Naive B cell (primary cell): ENCODE data around the gene AZI2. TPM values are rescaled to one million over a fixed set of nuclear protein-coding genes. Genes with fewer than 3 reads are reported as not detected.

ENCODE experiments used
- ATAC-seq, 2 donors: fragments of 150-1000 bp; cut with Tn5 transposase; 2 replicates each; pipeline ENCODE4 v1.10.0; 2021; ENCODE audit warnings: low read depth in 2 of 2, mild to moderate bottlenecking in 2 of 2, moderate library complexity in 2 of 2
- DNase-seq: peaks from one replicate; pipeline ENCODE4 v3.0.0; 2022
- H3K27ac Mint-ChIP-seq, 6 donors: one replicate each; pipeline ENCODE4 v1.8.0; 2020 to 2022; ENCODE audit warnings: mild to moderate bottlenecking in 6 of 6, mixed read lengths in 6 of 6, moderate library complexity in 5 of 6, inconsistent platforms in 2 of 6
- H3K27me3 Mint-ChIP-seq, 3 donors: one replicate each; pipeline ENCODE4 v1.8.0; 2021 to 2022; ENCODE audit warnings: mixed read lengths in 3 of 3, mild to moderate bottlenecking in 1 of 3
- H3K36me3 Mint-ChIP-seq, 2 donors: one replicate each; pipeline ENCODE4 v1.8.0; 2020 to 2022; ENCODE audit warnings: mixed read lengths in 2 of 2, inconsistent platforms in 1 of 2, mild to moderate bottlenecking in 1 of 2
- H3K4me1 Mint-ChIP-seq, 3 donors: one replicate each; pipeline ENCODE4 v1.8.0; 2020 to 2022; ENCODE audit warnings: mixed read lengths in 3 of 3, inconsistent platforms in 1 of 3, mild to moderate bottlenecking in 1 of 3, moderate library complexity in 1 of 3
- H3K4me3 Mint-ChIP-seq, 8 donors: one replicate each; pipeline ENCODE4 v1.8.0; 2020 to 2022; ENCODE audit warnings: mild to moderate bottlenecking in 8 of 8, mixed read lengths in 8 of 8, moderate library complexity in 8 of 8, inconsistent platforms in 2 of 8
- H3K9me3 Mint-ChIP-seq, 7 donors: one replicate each; pipeline ENCODE4 v1.8.0; 2020 to 2022; ENCODE audit warnings: mixed read lengths in 7 of 7, mild to moderate bottlenecking in 5 of 7, inconsistent platforms in 2 of 7, moderate library complexity in 1 of 7
- polyA plus RNA-seq, 6 donors: library from polyadenylated mRNA; unstranded; fragments of 300-500 nt; fragmentation: Illumina TruSeq; gene quantifications; one replicate each; pipeline ENCODE4 v1.2.3, GENCODE V29; 2021; ENCODE audit warnings: low read depth in 6 of 6

AZI2 gene, protein sequence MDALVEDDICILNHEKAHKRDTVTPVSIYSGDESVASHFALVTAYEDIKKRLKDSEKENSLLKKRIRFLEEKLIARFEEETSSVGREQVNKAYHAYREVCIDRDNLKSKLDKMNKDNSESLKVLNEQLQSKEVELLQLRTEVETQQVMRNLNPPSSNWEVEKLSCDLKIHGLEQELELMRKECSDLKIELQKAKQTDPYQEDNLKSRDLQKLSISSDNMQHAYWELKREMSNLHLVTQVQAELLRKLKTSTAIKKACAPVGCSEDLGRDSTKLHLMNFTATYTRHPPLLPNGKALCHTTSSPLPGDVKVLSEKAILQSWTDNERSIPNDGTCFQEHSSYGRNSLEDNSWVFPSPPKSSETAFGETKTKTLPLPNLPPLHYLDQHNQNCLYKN
- polyA plus RNA-seq = 10 to 100 TPM; 26.4 to 39.8 (median 34.4) TPM

DNA sequence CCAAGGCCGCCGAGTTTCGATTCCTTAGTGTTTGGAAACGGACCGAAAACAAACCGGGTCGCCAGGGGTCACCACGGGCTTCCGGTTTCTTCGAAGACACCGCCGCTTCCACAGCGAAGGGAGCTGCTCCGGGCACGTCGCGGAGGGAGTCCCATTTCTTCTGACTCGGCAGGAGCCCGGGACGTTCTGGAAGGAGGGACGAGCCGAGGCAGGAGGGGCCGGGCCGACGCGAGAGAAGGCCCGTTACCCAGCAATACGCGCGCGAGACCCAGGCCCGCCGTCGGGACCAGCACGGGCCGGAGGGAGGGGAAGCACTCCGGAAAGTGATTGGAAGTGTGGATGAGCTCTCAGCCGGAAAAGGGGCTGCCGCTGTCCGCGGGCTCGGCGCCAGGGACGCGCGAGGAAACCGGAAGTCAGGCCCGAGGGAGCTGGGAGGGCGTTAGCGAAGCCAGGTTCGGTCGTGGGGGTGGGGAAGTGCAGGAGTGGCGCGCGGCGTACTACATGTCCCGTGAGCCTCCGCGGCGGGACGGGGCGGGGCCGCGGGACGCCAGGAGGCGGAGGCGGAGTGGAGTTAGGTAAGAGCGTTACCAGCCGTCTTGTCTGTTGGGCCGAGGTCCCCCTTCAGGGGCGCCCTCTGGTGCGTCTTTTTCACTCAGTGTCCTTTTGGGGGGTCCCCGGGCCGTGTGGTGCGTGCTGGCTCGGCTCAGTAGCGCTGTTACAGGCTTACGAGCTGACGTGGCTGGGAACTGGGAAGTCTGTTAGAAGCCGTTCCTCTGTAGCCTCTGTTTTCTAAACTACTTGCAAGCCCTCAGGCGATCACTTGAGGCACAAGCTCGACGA, at the start of gene AZI2, which contains the start of gene ZCWPW2:
AZI2 (minus strand) TSS at position 196 of the 840 bp plus-strand sequence. CDS start 8,207 bp downstream, outside the sequence.
ZCWPW2 (plus strand) TSS at position 93 of the 840 bp plus-strand sequence. CDS start 64,348 bp downstream, outside the sequence.
- peaks cover 7 to 14% of the 10 kb centered on the region in 2 donors for H3K36me3 Mint-ChIP-seq
- peak; percentile 91 for DNase-seq
- H3K27me3 Mint-ChIP-seq = no peaks in the 10 kb centered on the region
- H3K9me3 Mint-ChIP-seq = peaks cover 0 to 21% (median 11%) of the 10 kb centered on the region in 7 donors
- H3K27ac Mint-ChIP-seq = peak within 1 kb of the TSS; percentile 96 to 100 (median 99)
- H3K4me3 Mint-ChIP-seq = peak within 1 kb of the TSS; percentile 97 to 99 (median 98)
- peak; percentile 83 to 85 for ATAC-seq
- H3K4me1 Mint-ChIP-seq = peaks cover 13 to 43% (median 32%) of the 10 kb centered on the region in 3 donors

DNA sequence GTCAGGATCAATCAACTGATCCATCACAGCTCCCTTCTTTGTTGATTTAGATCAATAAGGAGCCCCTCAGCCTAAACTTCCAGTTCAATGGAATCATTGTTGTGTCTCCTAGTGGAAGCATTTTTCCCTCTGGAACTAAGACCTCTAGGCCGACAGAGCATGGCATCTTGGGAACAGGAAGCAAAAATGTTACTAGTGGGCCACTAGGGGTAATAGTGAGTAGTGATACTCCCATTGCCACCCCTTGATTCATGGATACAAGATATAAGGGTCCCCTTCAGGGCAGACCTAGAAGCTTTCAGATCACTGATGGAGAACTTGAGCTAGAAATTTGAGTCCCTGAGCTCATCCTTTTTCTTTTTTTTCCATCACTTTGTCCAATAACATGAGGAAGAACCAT, 40.4 kb upstream of the AZI2 start:
- DNase-seq = no peak
- H3K4me1 Mint-ChIP-seq = no peaks in the 10 kb centered on the region
- H3K27me3 Mint-ChIP-seq = peaks cover 0 to 5% (median 0%) of the 10 kb centered on the region in 3 donors
- no peak for ATAC-seq
- peak overlapping the region in 1 of 6 donors; percentile 19 for H3K27ac Mint-ChIP-seq
- peaks cover 0 to 25% of the 10 kb centered on the region in 2 donors for H3K36me3 Mint-ChIP-seq
- no peak overlapping the region for H3K4me3 Mint-ChIP-seq
- peaks cover 3 to 26% (median 20%) of the 10 kb centered on the region in 7 donors for H3K9me3 Mint-ChIP-seq

DNA sequence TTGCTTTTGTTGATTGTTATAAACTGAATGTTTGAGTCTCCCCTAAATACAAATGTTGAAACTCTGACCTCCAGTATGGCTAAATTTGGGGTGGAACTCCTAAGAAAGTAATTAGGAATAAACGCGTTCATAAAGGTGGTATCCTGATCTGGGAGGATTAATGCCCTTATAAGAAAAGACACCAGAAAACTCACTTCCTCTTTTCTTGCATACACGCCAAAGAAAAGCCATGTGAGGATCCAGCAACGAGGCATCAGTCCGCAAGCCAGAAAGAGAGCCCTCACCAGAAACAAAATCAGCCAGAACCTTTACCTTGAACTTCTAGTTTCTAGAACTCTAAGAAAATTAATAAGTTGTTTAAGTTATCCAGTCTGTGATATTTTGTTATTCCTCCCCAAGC, 37.4 kb upstream of the AZI2 start:
- DNase-seq (no peak), ATAC-seq (no peak)
- Mint-ChIP-seq H3K27me3 (peaks cover 0 to 5% (median 0%) of the 10 kb centered on the region in 3 donors), H3K36me3 (no peaks in the 10 kb centered on the region), H3K9me3 (peaks cover 0 to 4% (median 0%) of the 10 kb centered on the region in 7 donors), H3K4me1 (no peaks in the 10 kb centered on the region), H3K27ac (peak overlapping the region in 1 of 6 donors; percentile 22), H3K4me3 (no peak overlapping the region)

DNA sequence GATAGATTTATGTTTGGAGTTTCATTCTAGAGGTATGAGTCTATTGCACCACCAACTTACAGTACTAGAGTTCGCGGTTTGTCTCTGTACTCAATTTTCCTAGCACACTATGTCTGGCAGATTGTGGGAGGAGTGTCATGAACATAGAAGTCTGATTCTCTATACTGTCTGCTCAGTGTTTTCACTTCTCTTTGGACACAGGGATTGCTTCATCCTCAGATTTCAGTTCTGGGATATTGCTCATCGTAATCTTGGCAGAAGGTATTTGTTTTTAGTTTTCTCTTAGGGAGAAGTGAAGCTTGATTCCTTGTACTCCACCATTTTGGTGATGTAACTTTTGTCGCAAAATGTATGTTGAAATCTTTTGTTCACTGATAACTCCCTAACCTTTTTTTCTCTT, 27.8 kb upstream of the AZI2 start:
- Mint-ChIP-seq H3K4me3 (no peak overlapping the region), H3K9me3 (peaks cover 0 to 16% (median 11%) of the 10 kb centered on the region in 7 donors), H3K27ac (no peak overlapping the region), H3K4me1 (no peaks in the 10 kb centered on the region), H3K27me3 (peaks cover 0 to 12% (median 6%) of the 10 kb centered on the region in 3 donors), H3K36me3 (no peaks in the 10 kb centered on the region)
- ATAC-seq = no peak
- no peak for DNase-seq

DNA sequence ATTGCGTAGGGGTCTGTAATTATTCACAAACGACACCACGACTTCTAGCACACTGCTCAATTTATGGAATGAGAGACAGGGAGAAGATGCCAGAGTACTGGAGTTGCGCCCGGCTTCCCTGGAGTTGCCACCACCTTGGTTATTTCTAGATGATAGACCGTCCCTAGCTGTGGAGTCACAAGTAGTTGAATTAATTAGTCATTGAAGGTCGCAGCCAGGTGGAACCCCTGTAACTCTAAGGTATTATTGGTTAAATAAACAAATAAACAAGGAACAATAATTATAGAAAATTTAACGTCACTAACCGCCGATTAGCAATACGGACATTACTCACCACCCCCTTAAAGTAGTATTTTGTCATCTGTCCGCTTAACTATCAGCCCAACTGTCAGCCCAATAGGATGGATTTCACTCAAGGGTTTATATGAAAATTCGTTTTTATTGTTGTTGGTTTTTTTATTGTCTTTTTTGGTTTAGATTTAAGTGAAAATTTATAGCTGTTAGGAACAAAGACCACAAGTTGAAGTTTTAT, 911 bp upstream of the AZI2 start:
- ATAC-seq (no peak), DNase-seq (no peak)
- Mint-ChIP-seq H3K4me3 (peak overlapping the region; percentile 97 to 99 (median 98)), H3K36me3 (peaks cover 9 to 18% of the 10 kb centered on the region in 2 donors), H3K4me1 (peaks cover 13 to 43% (median 32%) of the 10 kb centered on the region in 3 donors), H3K27me3 (no peaks in the 10 kb centered on the region), H3K27ac (peak overlapping the region; percentile 96 to 100 (median 99)), H3K9me3 (peaks cover 0 to 25% (median 13%) of the 10 kb centered on the region in 7 donors)

DNA sequence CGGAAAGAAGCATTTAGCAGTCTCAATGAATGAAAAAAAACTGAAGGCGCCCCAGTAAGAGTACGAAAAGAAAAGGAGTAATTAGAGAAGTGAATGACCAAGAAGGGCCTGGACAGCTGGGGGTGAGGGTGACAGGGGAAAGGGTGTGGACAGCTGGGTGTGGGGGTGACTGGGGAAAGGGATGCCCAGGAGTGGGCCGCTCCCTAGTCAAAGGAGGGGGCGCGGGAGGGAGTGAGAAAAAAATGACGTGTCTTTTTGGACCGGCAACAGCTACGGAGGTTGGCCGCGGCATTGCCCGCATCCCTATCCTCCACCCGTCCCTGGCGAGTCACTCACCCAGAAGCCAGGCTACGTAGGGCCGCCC, 377 bp downstream of the AZI2 start:
- H3K9me3 Mint-ChIP-seq = peaks cover 0 to 15% (median 10%) of the 10 kb centered on the region in 7 donors

DNA sequence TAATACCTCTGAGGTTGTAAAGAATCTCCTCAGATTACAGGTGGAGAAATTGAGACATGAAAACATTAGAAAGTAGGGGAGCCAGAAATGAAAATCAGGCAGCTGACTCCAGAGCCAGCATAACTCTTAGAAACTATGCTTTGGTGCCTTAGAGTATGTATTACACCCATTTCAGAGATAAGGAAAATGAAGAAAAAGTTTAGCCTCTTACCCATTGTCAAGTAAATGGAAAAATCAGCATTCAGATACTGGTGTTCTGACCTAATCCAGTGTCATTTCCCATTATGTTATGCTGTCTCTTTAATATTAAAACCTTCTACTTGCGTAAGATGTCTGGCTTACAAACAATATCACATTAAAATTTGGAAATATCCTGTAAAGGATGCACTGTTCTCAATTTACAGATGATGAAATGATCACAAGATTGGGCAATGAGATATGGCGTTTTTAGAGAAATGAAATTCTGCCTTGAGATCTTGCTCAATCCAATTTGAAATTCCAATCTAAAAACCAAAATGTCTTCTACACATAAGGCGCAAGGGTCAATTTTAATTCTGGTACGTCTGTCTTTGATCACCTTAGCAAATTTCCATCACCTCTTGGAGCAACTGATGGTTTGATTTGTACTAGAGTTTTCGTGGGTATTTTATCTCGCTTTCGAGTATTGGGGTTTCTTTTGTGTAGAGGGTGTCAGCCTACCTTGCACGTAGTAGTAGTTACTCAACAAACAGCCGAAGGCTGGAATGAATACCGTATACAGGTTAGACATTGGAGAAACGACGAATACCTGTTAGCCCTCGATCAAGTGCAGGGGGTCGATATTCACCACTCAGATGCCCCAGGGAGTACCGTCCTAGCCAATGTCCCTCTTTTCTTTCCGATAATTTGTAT, 1.0 kb downstream of the AZI2 start:
- Mint-ChIP-seq H3K27ac (peak overlapping the region; percentile 96 to 100 (median 99)), H3K27me3 (no peaks in the 10 kb centered on the region), H3K4me3 (peak overlapping the region; percentile 97 to 99 (median 98)), H3K4me1 (peaks cover 17 to 43% (median 32%) of the 10 kb centered on the region in 3 donors), H3K9me3 (peaks cover 0 to 11% (median 8%) of the 10 kb centered on the region in 7 donors), H3K36me3 (peaks cover 0 to 9% of the 10 kb centered on the region in 2 donors)
- DNase-seq (no peak), ATAC-seq (no peak)

More for the DNA sequence above, 377 bp downstream of the AZI2 start:
- ATAC-seq (no peak), DNase-seq (no peak)
- Mint-ChIP-seq H3K27me3 (no peaks in the 10 kb centered on the region), H3K4me3 (peak overlapping the region; percentile 97 to 99 (median 98)), H3K27ac (peak overlapping the region; percentile 96 to 100 (median 99)), H3K4me1 (peaks cover 14 to 43% (median 32%) of the 10 kb centered on the region in 3 donors), H3K36me3 (peaks cover under 1 to 9% of the 10 kb centered on the region in 2 donors)

DNA sequence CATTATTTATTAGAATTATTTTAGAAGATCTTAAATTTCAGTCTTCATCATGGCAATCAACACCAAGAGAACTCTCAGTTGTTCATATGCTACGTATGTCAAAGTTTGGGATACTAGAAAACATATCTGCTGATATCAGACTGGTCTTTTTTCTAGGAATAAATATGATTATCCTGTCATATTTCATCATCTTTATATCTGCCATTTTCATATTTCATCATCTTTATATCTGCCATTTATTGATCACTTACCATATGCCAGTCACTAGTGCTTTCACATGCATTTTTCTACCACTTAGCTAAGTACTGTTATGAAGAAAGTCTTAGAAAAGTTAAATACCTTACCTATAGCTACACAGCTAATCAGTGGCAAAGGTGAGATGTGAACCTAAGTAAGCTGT, 2.9 kb downstream of the AZI2 start:
- Mint-ChIP-seq H3K4me3 (peak overlapping the region in 1 of 8 donors; percentile 99), H3K27me3 (no peaks in the 10 kb centered on the region), H3K27ac (no peak overlapping the region), H3K9me3 (peaks cover 0 to 4% (median 0%) of the 10 kb centered on the region in 7 donors), H3K4me1 (peaks cover 17 to 43% (median 34%) of the 10 kb centered on the region in 3 donors), H3K36me3 (no peaks in the 10 kb centered on the region)
- DNase-seq = no peak
- ATAC-seq = no peak

DNA sequence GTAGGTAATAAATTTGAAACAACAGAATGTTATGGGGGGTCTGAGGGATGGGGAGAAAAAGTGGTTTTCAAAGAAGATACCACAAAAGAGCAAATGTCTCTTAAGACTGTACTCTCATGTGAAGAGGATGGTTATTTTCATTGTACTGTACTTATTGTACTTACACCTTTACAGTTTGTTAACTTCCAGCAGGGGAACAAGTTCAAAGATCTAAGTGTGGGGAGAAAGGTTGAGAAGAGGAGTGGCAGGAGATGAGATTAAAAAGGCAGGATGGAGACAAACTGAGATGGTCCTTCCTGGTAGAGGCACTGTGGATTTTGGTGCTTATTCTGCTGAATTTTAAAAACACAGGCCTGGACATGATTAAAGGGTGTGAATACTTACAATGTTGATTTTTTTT, 5.5 kb downstream of the AZI2 start:
- H3K36me3 Mint-ChIP-seq = no peaks in the 10 kb centered on the region
- H3K27ac Mint-ChIP-seq = peak overlapping the region in 2 of 6 donors; percentile 0 to 50

DNA sequence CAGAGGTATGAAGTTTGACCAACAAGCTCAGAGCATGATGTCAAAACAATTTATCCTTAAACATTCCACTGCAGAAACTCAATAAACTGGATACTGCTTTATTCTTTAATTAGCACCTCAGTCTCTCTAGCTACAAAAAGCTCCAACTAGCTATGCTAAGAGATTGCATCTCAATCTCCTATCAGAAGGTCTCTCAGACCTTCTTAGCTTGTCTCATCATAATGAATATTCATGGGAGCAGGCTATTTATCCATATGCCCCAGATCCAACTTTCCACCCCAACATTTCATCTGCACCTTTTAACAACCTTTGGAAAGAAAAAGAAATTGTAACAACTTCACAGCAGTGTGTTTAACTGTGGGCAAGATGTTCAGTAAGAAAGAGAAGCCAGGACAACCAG, 11.4 kb downstream of the AZI2 start:
- Mint-ChIP-seq H3K27ac (no peak overlapping the region), H3K4me1 (peaks cover 0 to under 1% (median 0%) of the 10 kb centered on the region in 3 donors), H3K4me3 (no peak overlapping the region), H3K36me3 (no peaks in the 10 kb centered on the region), H3K27me3 (no peaks in the 10 kb centered on the region), H3K9me3 (no peaks in the 10 kb centered on the region)
- no peak for ATAC-seq
- DNase-seq = no peak

More for the DNA sequence above, 5.5 kb downstream of the AZI2 start:
- H3K9me3 Mint-ChIP-seq = no peaks in the 10 kb centered on the region
- H3K4me3 Mint-ChIP-seq = peak overlapping the region in 1 of 8 donors; percentile 8
- DNase-seq (no peak), ATAC-seq (no peak)
- H3K27me3 Mint-ChIP-seq = no peaks in the 10 kb centered on the region
- H3K4me1 Mint-ChIP-seq = peaks cover 9 to 25% (median 16%) of the 10 kb centered on the region in 3 donors

DNA sequence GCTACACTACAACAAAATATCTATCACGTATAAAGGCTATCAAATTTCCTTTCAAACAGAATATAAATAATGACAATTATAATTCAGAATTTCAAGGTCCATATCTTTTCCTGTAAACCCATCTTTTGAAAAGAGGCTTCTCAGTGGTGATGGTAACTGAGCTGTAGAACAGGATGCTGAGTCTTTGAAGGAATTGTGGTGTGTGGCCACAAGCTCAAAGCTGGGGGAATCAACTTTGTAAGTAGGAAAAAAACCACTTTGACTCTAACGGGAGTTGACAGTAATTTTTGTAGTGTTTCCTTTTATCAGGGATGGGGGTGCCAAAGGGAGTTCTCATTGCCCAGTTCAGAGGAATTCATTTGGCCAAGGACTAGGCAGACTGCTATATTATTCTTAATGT, 13.4 kb downstream of the AZI2 start:
- no peaks in the 10 kb centered on the region for H3K27me3 Mint-ChIP-seq
- H3K36me3 Mint-ChIP-seq = no peaks in the 10 kb centered on the region
- no peak overlapping the region for H3K27ac Mint-ChIP-seq
- H3K4me1 Mint-ChIP-seq = no peaks in the 10 kb centered on the region
- DNase-seq (no peak), ATAC-seq (no peak)
- no peak overlapping the region for H3K4me3 Mint-ChIP-seq
- H3K9me3 Mint-ChIP-seq = no peaks in the 10 kb centered on the region

DNA sequence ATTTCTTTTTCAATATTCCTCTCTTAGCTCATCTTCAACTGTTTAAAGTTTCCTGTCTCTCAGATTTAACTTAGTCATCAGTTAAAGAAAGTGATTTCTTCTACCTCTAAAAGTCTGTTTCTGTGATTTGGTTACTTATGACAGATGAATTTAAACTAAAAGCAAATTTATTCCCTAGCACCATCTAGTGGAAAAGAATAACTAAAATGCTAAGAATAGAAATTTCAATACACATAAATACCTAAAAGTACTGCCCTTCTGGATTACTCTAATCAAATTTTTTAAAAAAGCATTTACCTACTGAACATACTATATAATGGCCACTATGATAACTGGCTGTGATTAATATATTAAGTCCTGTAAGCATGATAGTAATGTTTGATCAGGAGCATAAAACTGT, 14.1 kb downstream of the AZI2 start:
- Mint-ChIP-seq H3K4me3 (no peak overlapping the region), H3K4me1 (no peaks in the 10 kb centered on the region), H3K9me3 (no peaks in the 10 kb centered on the region), H3K36me3 (no peaks in the 10 kb centered on the region), H3K27ac (no peak overlapping the region), H3K27me3 (no peaks in the 10 kb centered on the region)
- ATAC-seq (no peak), DNase-seq (no peak)
